RKO (cell line): Measurements from ENCODE around the gene PTMA.

Source experiments
- DNase-seq: peaks from one replicate; pipeline ENCODE4 v3.0.0-alpha.2; 2016; ENCODE audit warnings: low spot score

The PTMA gene

GRCh38 chr2:231676243-231676642, 32.1 kb upstream of the PTMA start:
- DNase-seq: no peak

- peak; percentile 85 for DNase-seq
These were observed 30.7 kb upstream of the PTMA start for GRCh38 chr2:231677632-231678104.

- peak; percentile 67 for DNase-seq
These were observed 28.4 kb upstream of the PTMA start for GRCh38 chr2:231679908-231680284.

- peak; percentile 74 for DNase-seq
These were observed 27.9 kb upstream of the PTMA start for GRCh38 chr2:231680285-231680991.

- peak; percentile 92 for DNase-seq
These were observed 27.1 kb upstream of the PTMA start for GRCh38 chr2:231680992-231681852.

GRCh38 chr2:231682603-231683291, 25.6 kb upstream of the PTMA start:
- DNase-seq: no peak

GRCh38 chr2:231683292-231684235, 24.8 kb upstream of the PTMA start:
- DNase-seq: no peak

GRCh38 chr2:231684314-231685223, 23.8 kb upstream of the PTMA start:
- no peak for DNase-seq

GRCh38 chr2:231685349-231686191, 22.8 kb upstream of the PTMA start:
- peak; percentile 56 for DNase-seq

- no peak for DNase-seq
These were observed 21.9 kb upstream of the PTMA start for GRCh38 chr2:231686192-231687100.

- peak; percentile 82 for DNase-seq
These were observed 21.0 kb upstream of the PTMA start for GRCh38 chr2:231687133-231687852.

- no peak for DNase-seq
These were observed 20.4 kb upstream of the PTMA start for GRCh38 chr2:231687961-231688360.

- no peak for DNase-seq
These were observed 19.6 kb upstream of the PTMA start for GRCh38 chr2:231688719-231689118.

GRCh38 chr2:231689124-231689893, 19.0 kb upstream of the PTMA start:
- no peak for DNase-seq

- no peak for DNase-seq
These were observed 17.0 kb upstream of the PTMA start for GRCh38 chr2:231691251-231691772.

- no peak for DNase-seq
These were observed 15.5 kb upstream of the PTMA start for GRCh38 chr2:231692847-231693246.

- no peak for DNase-seq
These were observed 14.4 kb upstream of the PTMA start for GRCh38 chr2:231693956-231694355.
